Gastroesophageal sphincter (tissue), 4 donors: Measurements from ENCODE around the gene EMCN. TPM values are rescaled to one million over a fixed set of nuclear protein-coding genes. Genes with fewer than 3 reads are reported as not detected.

Source experiments
- ATAC-seq: fragments of 150-250 bp; one replicate; pipeline ENCODE4 v1.9.1; 2016; ENCODE audit warnings: mild to moderate bottlenecking, moderate library complexity
- H3K27ac ChIP-seq, 4 donors: fragments of 200-600 bp; sonication (generic) in 3 of 4; 1 replicate in 3 of 4; 2 replicates in 1 of 4; pipeline ENCODE4 v1.5.1; 2016 to 2019
- H3K27me3 ChIP-seq: fragments of 200-600 bp; sonication (generic); one replicate; pipeline ENCODE4 v1.5.1; 2019
- H3K36me3 ChIP-seq, 2 donors: fragments of 200-600 bp; sonication (generic); one replicate each; pipeline ENCODE4 v1.5.1; 2019; ENCODE audit warnings: control low read depth in 1 of 2
- H3K4me1 ChIP-seq, 3 donors: fragments of 200-600 bp; sonication (generic); 1 replicate in 2 of 3; 2 replicates in 1 of 3; pipeline ENCODE4 v1.5.1; 2016 to 2019; ENCODE audit warnings: control low read depth in 2 of 3
- H3K4me3 ChIP-seq, 2 donors: fragments of 200-600 bp; sonication (generic); one replicate each; pipeline ENCODE4 v1.5.1; 2019; ENCODE audit warnings: mild to moderate bottlenecking in 1 of 2, moderate library complexity in 1 of 2
- H3K9me3 ChIP-seq, 3 donors: fragments of 200-600 bp; sonication (generic); one replicate each; pipeline ENCODE4 v1.5.1; 2017 to 2019; ENCODE audit warnings: control low read depth in 2 of 3
- EP300 ChIP-seq: sonication (generic); formaldehyde crosslinking; IDR thresholded peaks from one replicate; pipeline ENCODE4 v1.6.1; 2017; ENCODE audit warnings: antibody characterized with exemption, mild to moderate bottlenecking
- POLR2A ChIP-seq, 2 donors: fragments of 450-650 bp; IDR thresholded peaks; one replicate each; pipeline ENCODE4 v1.6.1; 2017; ENCODE audit warnings: antibody characterized with exemption in 2 of 2, mild to moderate bottlenecking in 2 of 2, moderate library complexity in 1 of 2
- POLR2AphosphoS5 ChIP-seq: sonication (generic); formaldehyde crosslinking; IDR thresholded peaks from one replicate; pipeline ENCODE4 v1.6.1; 2017; ENCODE audit warnings: antibody characterized with exemption
- WGBS, 2 donors: methylation state at CpG; one replicate each; pipeline ENCODE4 v1.1.5; 2018; ENCODE audit warnings: low coverage in 1 of 2; 5-methylcytosine and 5-hydroxymethylcytosine counted together
- total RNA-seq, 4 donors: library from RNA; depleted of rRNA; stranded (reverse); fragments of >200 nt; gene quantifications; one replicate each; pipeline ENCODE4 v1.1.0, GENCODE V29; 2016
- TF ChIP-seq, protein P1 (sequence below), 4 experiments: fragments of 200-600 bp in 2 of 4; fragments of 450-650 bp in 2 of 4; sonication (generic) in 1 of 4; IDR thresholded peaks; one replicate each; pipeline ENCODE4 v1.5.1; 2017 to 2019; ENCODE audit warnings: antibody characterized with exemption in 4 of 4, mild to moderate bottlenecking in 2 of 4, moderate library complexity in 2 of 4

EMCN gene
- total RNA-seq, 4 donors from 2014 or later, result 5.3 to 26.8 (median 23.1) TPM

DNA sequence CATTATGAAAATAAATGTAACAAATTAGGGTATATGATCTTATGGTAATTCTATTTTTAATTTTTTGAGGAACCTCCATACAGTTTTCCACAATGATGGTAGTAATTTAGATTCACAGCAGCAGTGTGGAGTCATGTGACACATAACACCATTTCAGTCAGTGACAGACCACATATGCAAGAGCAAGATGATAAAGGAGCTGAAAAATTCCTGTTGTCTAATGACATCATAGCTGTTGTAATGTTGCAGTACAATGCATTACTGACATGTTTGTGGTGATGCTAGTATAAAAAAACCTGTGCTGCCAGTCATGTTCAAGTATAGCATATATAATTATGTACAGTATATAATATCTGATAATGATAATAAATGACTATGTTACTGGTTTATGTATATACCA is 28.5 kb downstream of the EMCN start:
- ATAC-seq, result no peak
- Histone ChIP-seq H3K9me3 (peaks cover 0 to 18% (median 0%) of the 10 kb centered on the region in 3 donors), H3K4me3 (no peak overlapping the region), H3K27ac (no peak overlapping the region), H3K27me3 (no peaks in the 10 kb centered on the region), H3K36me3 (no peaks in the 10 kb centered on the region), H3K4me1 (no peaks in the 10 kb centered on the region)
- no peak for TF ChIP-seq EP300

DNA sequence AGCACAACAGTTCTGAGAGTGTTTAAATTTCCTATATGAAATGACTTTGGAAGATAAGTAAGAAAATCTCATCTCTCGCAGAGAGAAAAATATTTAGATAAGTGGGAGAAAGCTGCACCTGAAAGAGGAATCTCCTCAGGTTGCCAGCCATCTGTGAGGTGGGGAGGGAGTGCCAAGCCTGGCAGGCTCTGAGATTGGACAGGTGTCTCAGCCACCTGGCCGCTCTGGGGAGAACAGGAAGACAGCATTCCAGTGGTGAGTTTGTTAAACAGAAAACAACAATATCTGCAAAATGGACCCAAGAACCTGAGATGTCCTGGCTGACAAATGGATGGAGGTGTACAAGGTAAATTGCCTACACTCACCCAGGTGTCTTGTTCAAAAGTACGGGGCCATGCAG is 31.3 kb downstream of the EMCN start:
- no peaks in the 10 kb centered on the region for H3K4me1 ChIP-seq
- no peak overlapping the region for H3K4me3 ChIP-seq
- H3K27me3 ChIP-seq, result no peaks in the 10 kb centered on the region
- no peak for ATAC-seq
- WGBS, 2 donors, result 80 to 92% methylated on average over 2 to 3 of the region's 3 CpGs
- TF ChIP-seq POLR2AphosphoS5, result no peak
- TF ChIP-seq EP300, result no peak
- no peak for TF ChIP-seq POLR2A (IDR thresholded peaks at IDR 0.05)
- TF ChIP-seq, protein P1, sequence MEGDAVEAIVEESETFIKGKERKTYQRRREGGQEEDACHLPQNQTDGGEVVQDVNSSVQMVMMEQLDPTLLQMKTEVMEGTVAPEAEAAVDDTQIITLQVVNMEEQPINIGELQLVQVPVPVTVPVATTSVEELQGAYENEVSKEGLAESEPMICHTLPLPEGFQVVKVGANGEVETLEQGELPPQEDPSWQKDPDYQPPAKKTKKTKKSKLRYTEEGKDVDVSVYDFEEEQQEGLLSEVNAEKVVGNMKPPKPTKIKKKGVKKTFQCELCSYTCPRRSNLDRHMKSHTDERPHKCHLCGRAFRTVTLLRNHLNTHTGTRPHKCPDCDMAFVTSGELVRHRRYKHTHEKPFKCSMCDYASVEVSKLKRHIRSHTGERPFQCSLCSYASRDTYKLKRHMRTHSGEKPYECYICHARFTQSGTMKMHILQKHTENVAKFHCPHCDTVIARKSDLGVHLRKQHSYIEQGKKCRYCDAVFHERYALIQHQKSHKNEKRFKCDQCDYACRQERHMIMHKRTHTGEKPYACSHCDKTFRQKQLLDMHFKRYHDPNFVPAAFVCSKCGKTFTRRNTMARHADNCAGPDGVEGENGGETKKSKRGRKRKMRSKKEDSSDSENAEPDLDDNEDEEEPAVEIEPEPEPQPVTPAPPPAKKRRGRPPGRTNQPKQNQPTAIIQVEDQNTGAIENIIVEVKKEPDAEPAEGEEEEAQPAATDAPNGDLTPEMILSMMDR (IDR thresholded peaks at IDR 0.05), result no peak
- H3K27ac ChIP-seq, result no peak overlapping the region
- no peaks in the 10 kb centered on the region for H3K36me3 ChIP-seq
- H3K9me3 ChIP-seq, result peaks cover 0 to 5% (median 0%) of the 10 kb centered on the region in 3 donors

DNA sequence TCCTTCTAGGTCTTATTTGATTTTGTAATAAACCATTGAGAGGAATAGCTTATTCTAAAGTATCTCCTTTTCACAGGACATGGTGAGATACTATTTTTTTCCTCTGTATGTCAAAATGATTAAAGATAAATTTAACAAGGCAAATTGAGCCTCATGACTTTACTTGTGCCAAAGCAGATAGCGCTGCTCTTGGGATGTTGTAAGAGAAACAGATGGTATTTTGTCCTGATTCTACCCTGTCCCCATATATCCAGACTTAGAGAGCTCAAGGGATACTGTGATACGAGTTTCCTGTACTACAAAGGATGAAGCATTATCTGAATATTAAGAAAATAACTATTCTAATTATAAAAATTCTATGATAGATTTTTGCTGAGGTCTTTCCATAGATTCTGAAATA is 34.0 kb downstream of the EMCN start:
- H3K27me3 ChIP-seq, result no peaks in the 10 kb centered on the region
- WGBS, 2 donors, result 59 to 89% methylated on average over 1 to 2 of the region's 2 CpGs
- H3K36me3 ChIP-seq, result no peaks in the 10 kb centered on the region
- H3K4me1 ChIP-seq, result no peaks in the 10 kb centered on the region
- no peak overlapping the region for H3K4me3 ChIP-seq
- TF ChIP-seq, protein P1 (IDR thresholded peaks at IDR 0.05), result no peak
- no peak for TF ChIP-seq POLR2A (IDR thresholded peaks at IDR 0.05)
- TF ChIP-seq EP300, result no peak
- no peak for TF ChIP-seq POLR2AphosphoS5
- no peak overlapping the region for H3K27ac ChIP-seq
- H3K9me3 ChIP-seq, result no peaks in the 10 kb centered on the region
- no peak for ATAC-seq

DNA sequence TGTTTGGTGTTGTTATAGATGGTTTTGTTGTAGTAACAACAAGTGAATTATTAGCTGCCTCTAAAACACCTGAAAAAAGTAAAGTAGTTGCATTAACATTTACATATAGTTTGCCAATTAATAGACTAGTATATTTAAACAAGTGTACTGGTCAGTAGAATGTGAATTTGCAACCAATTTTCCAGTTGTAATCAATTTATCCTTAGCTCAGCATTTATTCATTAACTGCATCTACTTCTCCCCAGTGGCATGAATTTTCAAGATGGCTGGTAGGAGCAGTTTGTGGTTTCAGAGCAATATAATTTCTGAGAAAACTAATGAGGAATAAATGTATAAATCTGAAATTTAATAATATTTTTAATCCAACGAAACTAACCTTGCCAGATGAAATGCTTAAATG is 37.9 kb downstream of the EMCN start:
- no peaks in the 10 kb centered on the region for H3K27me3 ChIP-seq
- WGBS, 2 donors, result 50 to 60% methylated on average over 1 of the region's 1 CpG
- H3K4me3 ChIP-seq, result no peak overlapping the region
- H3K36me3 ChIP-seq, result no peaks in the 10 kb centered on the region
- TF ChIP-seq EP300, result no peak
- no peak for TF ChIP-seq POLR2A (IDR thresholded peaks at IDR 0.05)
- TF ChIP-seq, protein P1 (IDR thresholded peaks at IDR 0.05), result no peak
- no peak for TF ChIP-seq POLR2AphosphoS5
- no peak overlapping the region for H3K27ac ChIP-seq
- no peak for ATAC-seq
- no peaks in the 10 kb centered on the region for H3K9me3 ChIP-seq
- H3K4me1 ChIP-seq, result no peaks in the 10 kb centered on the region

DNA sequence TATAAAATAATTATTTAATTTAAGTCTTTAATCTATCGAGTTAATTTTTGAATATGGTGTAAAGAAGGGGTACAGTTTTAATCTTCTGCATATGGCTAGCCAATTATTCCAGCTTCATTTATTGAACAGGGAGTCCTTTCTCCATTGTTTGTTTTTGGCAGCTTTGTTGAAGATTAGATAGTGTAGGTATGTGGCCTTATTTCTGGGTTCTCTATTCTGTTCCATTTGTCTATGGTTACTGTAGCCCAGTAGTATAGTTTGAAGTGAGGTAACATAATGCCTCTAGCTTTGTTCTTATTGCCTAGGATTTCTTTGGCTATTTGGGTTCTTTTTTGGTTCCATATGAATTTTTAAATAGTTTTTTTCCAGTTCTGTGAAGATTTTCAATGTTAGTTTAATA is 48.3 kb downstream of the EMCN start:
- Histone ChIP-seq H3K27ac (no peak overlapping the region), H3K27me3 (no peaks in the 10 kb centered on the region), H3K36me3 (no peaks in the 10 kb centered on the region), H3K9me3 (no peaks in the 10 kb centered on the region), H3K4me3 (no peak overlapping the region), H3K4me1 (no peaks in the 10 kb centered on the region)
- TF ChIP-seq POLR2AphosphoS5 (no peak), EP300 (no peak), POLR2A (IDR thresholded peaks at IDR 0.05) (no peak)
- TF ChIP-seq, protein P1 (IDR thresholded peaks at IDR 0.05), result no peak
- ATAC-seq, result no peak
- WGBS, 2 donors, result 89% methylated on average over 1 of the region's 1 CpG; no CpG with 5 or more reads in 1 of the 2 donors

DNA sequence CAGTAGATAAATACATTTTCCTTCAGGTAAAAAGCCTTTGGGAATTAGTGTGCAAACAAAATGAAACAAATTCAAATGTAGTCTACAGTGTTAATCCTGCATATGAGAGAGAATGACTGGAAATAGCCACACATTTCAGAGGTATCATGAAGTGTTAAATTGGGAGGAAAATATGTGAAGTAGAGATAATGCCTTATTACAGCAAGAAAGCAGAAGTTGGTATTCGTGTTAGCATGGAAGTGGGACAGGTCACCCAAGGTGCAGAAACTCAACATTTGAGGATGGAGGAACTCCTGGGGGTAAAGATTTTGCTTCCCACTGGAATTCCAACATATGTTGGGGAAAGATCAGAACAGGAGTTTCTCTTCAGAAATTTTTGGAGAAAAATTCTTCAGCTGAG is 51.3 kb downstream of the EMCN start:
- no peaks in the 10 kb centered on the region for H3K4me1 ChIP-seq
- WGBS, 2 donors, result 77 to 82% methylated on average over 1 of the region's 1 CpG
- no peaks in the 10 kb centered on the region for H3K36me3 ChIP-seq
- TF ChIP-seq EP300 (no peak), POLR2A (IDR thresholded peaks at IDR 0.05) (no peak), POLR2AphosphoS5 (no peak)
- TF ChIP-seq, protein P1 (IDR thresholded peaks at IDR 0.05), result no peak
- no peaks in the 10 kb centered on the region for H3K9me3 ChIP-seq
- ATAC-seq, result no peak
- H3K27ac ChIP-seq, result no peak overlapping the region
- no peaks in the 10 kb centered on the region for H3K27me3 ChIP-seq
- H3K4me3 ChIP-seq, result no peak overlapping the region
